B cell (primary cell): ENCODE results near the gene GNG13. TPM values are rescaled to one million over a fixed set of nuclear protein-coding genes. Genes with fewer than 3 reads are reported as not detected.

ENCODE experiments used
- ATAC-seq: fragments of 200-7000 bp; cut with Tn5 transposase; one replicate; pipeline ENCODE4 v1.10.0; 2021; ENCODE audit warnings: low read depth, mild to moderate bottlenecking, moderate number of reproducible peaks, moderate library complexity
- CTCF ChIA-PET: fragments of 350-600 bp; sonication (Branson Sonifier 250); formaldehyde crosslinking; loops from one replicate; lab custom pipeline; 2021; ENCODE audit warnings: antibody characterized with exemption, inconsistent platforms; lab: Charles Lee
- POLR2A ChIA-PET: fragments of 350-600 bp; sonication (Branson Sonifier 250); formaldehyde crosslinking; loops from one replicate; lab custom pipeline; 2021; ENCODE audit warnings: antibody characterized with exemption; lab: Charles Lee
- DNase-seq: peaks from one replicate; pipeline ENCODE4 v3.0.0; 2013
- H2AFZ ChIP-seq: 2 replicates; pipeline ENCODE4 v1.6.1; 2012; ENCODE audit warnings: mild to moderate bottlenecking, low read depth, low read length; ENCODE audit not compliant: insufficient read depth, poor library complexity, severe bottlenecking
- H3K27ac ChIP-seq, 2 donors: 1 replicate in 1 of 2; 2 replicates in 1 of 2; pipeline ENCODE4 v1.5.1; 2012 to 2013; ENCODE audit warnings: low read length in 2 of 2, mild to moderate bottlenecking in 2 of 2, moderate library complexity in 1 of 2
- H3K27me3 ChIP-seq, 4 experiments: fragments of 200-600 bp in 1 of 4; sonication (generic) in 1 of 4; replicated peaks in 1 of 4; 1 replicate in 2 of 4; 2 replicates in 2 of 4; pipeline versions ENCODE4 v1.6.1 to v1.7.0; 2013 to 2016; ENCODE audit warnings: low read length in 3 of 4, mild to moderate bottlenecking in 2 of 4, mixed read lengths in 1 of 4, moderate library complexity in 1 of 4; ENCODE audit not compliant: insufficient read depth in 4 of 4, control insufficient read depth in 3 of 4; ENCODE audit errors: control extremely low read depth in 1 of 4
- H3K36me3 ChIP-seq, 2 experiments: replicated peaks in 1 of 2; 1 replicate in 1 of 2; 2 replicates in 1 of 2; pipeline versions ENCODE4 v1.6.1 to v1.7.1; 2013; ENCODE audit warnings: low read length in 1 of 2; ENCODE audit not compliant: insufficient read depth in 2 of 2, control insufficient read depth in 1 of 2; ENCODE audit errors: control extremely low read depth in 1 of 2, extremely low read depth in 1 of 2
- H3K4me1 ChIP-seq, 2 donors: fragments of 200-600 bp in 1 of 2; sonication (generic) in 1 of 2; 1 replicate in 1 of 2; 2 replicates in 1 of 2; pipeline versions ENCODE4 v1.5.1 to v1.6.1; 2013 to 2017; ENCODE audit warnings: low read length in 2 of 2; ENCODE audit not compliant: control insufficient read depth in 2 of 2, insufficient read depth in 2 of 2
- H3K4me2 ChIP-seq: replicated peaks from 2 replicates; pipeline ENCODE3; 2012; ENCODE audit warnings: mild to moderate bottlenecking, low read depth, low read length; ENCODE audit not compliant: poor library complexity, severe bottlenecking
- H3K4me3 ChIP-seq, 5 experiments: fragments of 200-600 bp in 1 of 5; sonication (generic) in 1 of 5; 1 replicate in 3 of 5; 2 replicates in 2 of 5; pipeline versions ENCODE4 v1.5.1 to v1.7.0; 2011 to 2016; ENCODE audit warnings: low read length in 4 of 5, mild to moderate bottlenecking in 4 of 5, low read depth in 2 of 5, control low read depth in 1 of 5, moderate library complexity in 1 of 5; ENCODE audit not compliant: insufficient read depth in 1 of 5; ENCODE audit errors: control extremely low read depth in 1 of 5, extremely low read depth in 1 of 5
- H3K79me2 ChIP-seq: fragments of 200-600 bp; sonication (generic); one replicate; pipeline ENCODE4 v1.6.0; 2016; ENCODE audit warnings: low read length; ENCODE audit not compliant: control insufficient read depth, insufficient read depth
- H3K9ac ChIP-seq: fragments of 200-600 bp; sonication (generic); 2 replicates; pipeline ENCODE4 v1.6.1; 2017; ENCODE audit warnings: mild to moderate bottlenecking, low read length, moderate library complexity
- H3K9me3 ChIP-seq, 3 donors: one replicate each; pipeline versions ENCODE4 v1.6.1 to v1.7.1; 2013; ENCODE audit warnings: low read length in 2 of 3; ENCODE audit not compliant: control insufficient read depth in 2 of 3, insufficient read depth in 1 of 3; ENCODE audit errors: control extremely low read depth in 1 of 3
- H4K20me1 ChIP-seq: 2 replicates; pipeline ENCODE4 v1.6.0; 2012; ENCODE audit warnings: mild to moderate bottlenecking, low read length; ENCODE audit not compliant: insufficient read depth, control insufficient read depth, poor library complexity, severe bottlenecking
- H3K27ac Mint-ChIP-seq: one replicate; pipeline ENCODE4 v1.8.0; 2021; ENCODE audit warnings: mixed read lengths
- H3K27me3 Mint-ChIP-seq: one replicate; pipeline ENCODE4 v1.8.0; 2021; ENCODE audit warnings: mixed read lengths
- H3K4me1 Mint-ChIP-seq: one replicate; pipeline ENCODE4 v1.8.0; 2021; ENCODE audit warnings: mixed read lengths
- H3K4me3 Mint-ChIP-seq: one replicate; pipeline ENCODE4 v1.8.0; 2021; ENCODE audit warnings: mixed read lengths
- H3K9me3 Mint-ChIP-seq: one replicate; pipeline ENCODE4 v1.8.0; 2022; ENCODE audit warnings: mixed read lengths; ENCODE audit not compliant: insufficient read depth
- EZH2 ChIP-seq: IDR thresholded peaks from 2 replicates; pipeline ENCODE4 v1.6.1; 2012; ENCODE audit warnings: borderline replicate concordance, low read depth, mild to moderate bottlenecking, moderate library complexity, low read length; ENCODE audit not compliant: insufficient read depth, poor library complexity, severe bottlenecking
- WGBS: methylation state at CpG from one replicate; pipeline ENCODE4 v1.1.5; 2013; ENCODE audit warnings: missing lambda C conversion rate; ENCODE audit not compliant: insufficient coverage; 5-methylcytosine and 5-hydroxymethylcytosine counted together
- intact Hi-C: fragments of 100-400 bp; cut with micrococcal nuclease; formaldehyde crosslinking; loops from one replicate; pipeline ENCODE4 v1.10.0; 2022
- polyA plus RNA-seq: library from polyadenylated mRNA; depleted of rRNA; stranded (reverse); fragments of >200 nt; gene quantifications from 2 replicates; pipeline ENCODE4 v1.2.3, GENCODE V29; 2012
- total RNA-seq, 2 donors: library from RNA; stranded (reverse); fragments of 120-200 nt in 1 of 2; gene quantifications; 1 replicate in 1 of 2; 2 replicates in 1 of 2; pipeline versions ENCODE4 v1.2.3 to v1.2.4, GENCODE V29; 2013 to 2022
- TF ChIP-seq, protein P1 (sequence below): fragments of 200-600 bp; IDR thresholded peaks from one replicate; pipeline ENCODE4 v1.8.0; 2022; ENCODE audit warnings: antibody characterized with exemption, mild to moderate bottlenecking

GNG13 gene
- total and polyA plus RNA-seq, 2 donors (not counting 1 experiment from before 2014, with no cell fraction given), result not detected

DNA sequence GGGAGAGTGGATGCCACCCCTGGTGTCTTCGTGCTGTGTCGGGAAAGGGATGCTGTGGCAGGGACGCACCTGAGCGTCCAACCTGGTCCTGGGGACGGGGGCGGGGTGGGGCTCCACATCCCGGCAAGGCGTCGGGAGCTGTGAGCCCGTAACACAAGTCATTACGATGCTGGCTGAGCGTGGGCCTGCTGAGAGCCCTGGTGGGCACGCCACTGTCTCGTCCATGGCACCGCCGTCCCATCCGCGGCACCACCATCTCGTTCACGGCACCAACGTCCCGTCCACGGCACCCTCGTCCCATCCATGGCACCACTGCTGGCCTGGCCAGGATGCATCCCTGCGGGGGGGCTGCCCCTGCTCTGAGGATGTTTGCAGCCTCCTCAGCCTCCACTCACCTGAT is 24.1 kb upstream of the GNG13 start:
- H3K4me3 Mint-ChIP-seq, result no peak overlapping the region
- Histone ChIP-seq H3K27me3 (peaks cover 0 to 7% (median under 1%) of the 10 kb centered on the region in 4 experiments), H3K9ac (no peak overlapping the region), H3K4me2 (no peak overlapping the region), H2AFZ (no peak overlapping the region), H3K36me3 (no peaks in the 10 kb centered on the region), H3K27ac (no peak overlapping the region), H3K9me3 (peaks cover 0 to 7% (median 0%) of the 10 kb centered on the region in 3 donors), H4K20me1 (no peaks in the 10 kb centered on the region), H3K4me1 (peaks cover 0 to 4% of the 10 kb centered on the region in 2 donors), H3K79me2 (no peaks in the 10 kb centered on the region), H3K4me3 (no peak overlapping the region)
- ChIA-PET CTCF (no interaction called here), POLR2A (no interaction called here)
- WGBS, result 88% methylated on average over 24 of the region's 25 CpGs
- TF ChIP-seq, protein P1, sequence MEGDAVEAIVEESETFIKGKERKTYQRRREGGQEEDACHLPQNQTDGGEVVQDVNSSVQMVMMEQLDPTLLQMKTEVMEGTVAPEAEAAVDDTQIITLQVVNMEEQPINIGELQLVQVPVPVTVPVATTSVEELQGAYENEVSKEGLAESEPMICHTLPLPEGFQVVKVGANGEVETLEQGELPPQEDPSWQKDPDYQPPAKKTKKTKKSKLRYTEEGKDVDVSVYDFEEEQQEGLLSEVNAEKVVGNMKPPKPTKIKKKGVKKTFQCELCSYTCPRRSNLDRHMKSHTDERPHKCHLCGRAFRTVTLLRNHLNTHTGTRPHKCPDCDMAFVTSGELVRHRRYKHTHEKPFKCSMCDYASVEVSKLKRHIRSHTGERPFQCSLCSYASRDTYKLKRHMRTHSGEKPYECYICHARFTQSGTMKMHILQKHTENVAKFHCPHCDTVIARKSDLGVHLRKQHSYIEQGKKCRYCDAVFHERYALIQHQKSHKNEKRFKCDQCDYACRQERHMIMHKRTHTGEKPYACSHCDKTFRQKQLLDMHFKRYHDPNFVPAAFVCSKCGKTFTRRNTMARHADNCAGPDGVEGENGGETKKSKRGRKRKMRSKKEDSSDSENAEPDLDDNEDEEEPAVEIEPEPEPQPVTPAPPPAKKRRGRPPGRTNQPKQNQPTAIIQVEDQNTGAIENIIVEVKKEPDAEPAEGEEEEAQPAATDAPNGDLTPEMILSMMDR, result no peak
- no peak for TF ChIP-seq EZH2
- intact Hi-C loops, result no loop called here
- DNase-seq (no peak), ATAC-seq (no peak)
- peaks cover 9% of the 10 kb centered on the region for H3K4me1 Mint-ChIP-seq
- H3K27ac Mint-ChIP-seq, result no peak overlapping the region
- H3K9me3 Mint-ChIP-seq, result no peaks in the 10 kb centered on the region
- peaks cover 24% of the 10 kb centered on the region for H3K27me3 Mint-ChIP-seq

DNA sequence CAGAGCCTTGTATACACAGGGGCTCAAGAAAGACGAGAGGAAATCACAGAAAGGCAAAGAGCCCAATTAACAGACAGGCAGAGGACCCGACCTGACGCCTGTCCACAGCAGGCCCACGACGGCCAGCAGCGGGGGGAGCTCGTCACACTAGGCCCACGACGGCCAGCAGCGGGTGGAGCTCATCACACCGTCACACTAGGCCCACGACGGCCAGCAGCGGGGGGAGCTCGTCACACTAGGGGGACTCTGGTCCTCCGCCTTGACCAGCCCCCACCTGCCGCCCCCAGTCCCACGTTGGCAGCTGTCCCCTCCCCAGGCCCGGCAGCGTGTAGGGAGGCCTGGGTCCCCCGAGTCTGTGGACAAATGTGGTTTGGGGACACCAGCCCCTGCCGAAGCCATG is 23.7 kb upstream of the GNG13 start:
- TF ChIP-seq, protein P1, result no peak
- no peak for TF ChIP-seq EZH2
- Histone ChIP-seq H3K27me3 (peaks cover 0 to 10% (median 1%) of the 10 kb centered on the region in 4 experiments), H3K79me2 (no peaks in the 10 kb centered on the region), H3K4me3 (no peak overlapping the region), H3K36me3 (no peaks in the 10 kb centered on the region), H2AFZ (no peak overlapping the region), H3K4me2 (no peak overlapping the region), H4K20me1 (no peaks in the 10 kb centered on the region), H3K9ac (no peak overlapping the region), H3K27ac (no peak overlapping the region), H3K4me1 (peaks cover 0 to 8% of the 10 kb centered on the region in 2 donors), H3K9me3 (peaks cover 0 to 11% (median 0%) of the 10 kb centered on the region in 3 donors)
- H3K9me3 Mint-ChIP-seq, result no peaks in the 10 kb centered on the region
- intact Hi-C loops, result no loop called here
- CTCF ChIA-PET, result no interaction called here
- H3K4me1 Mint-ChIP-seq, result peaks cover 12% of the 10 kb centered on the region
- no peak for DNase-seq
- no peak overlapping the region for H3K27ac Mint-ChIP-seq
- WGBS, result 94% methylated on average over 22 of the region's 22 CpGs
- no peak for ATAC-seq
- POLR2A ChIA-PET, result no interaction called here
- no peak overlapping the region for H3K4me3 Mint-ChIP-seq
- H3K27me3 Mint-ChIP-seq, result peaks cover 23% of the 10 kb centered on the region
